ENCODE data around the gene SDC1.

Gene SDC1

GRCh38 chr2:20188201-20188600 lies 36.7 kb downstream of the SDC1 start:
- no peak overlapping the region for H3K4me3 ChIP-seq (ENCODE audit: low read depth, low read length)
- no peak for TF ChIP-seq POLR2A (IDR thresholded peaks at IDR 0.05; ENCODE audit: extremely low read depth, insufficient read length)
- TF ChIP-seq CTCF (IDR thresholded peaks at IDR 0.05; ENCODE audit: low read depth, low read length): no peak
- TF ChIP-seq MAX (IDR thresholded peaks at IDR 0.05; ENCODE audit: low read depth, low read length): no peak
- TF ChIP-seq MYC (IDR thresholded peaks at IDR 0.05; ENCODE audit: low read depth, low read length): no peak
- DNase-seq (ENCODE audit: low read depth): no peak

- DNase-seq (ENCODE audit: low read depth): peak; percentile 78
- TF ChIP-seq CTCF (IDR thresholded peaks at IDR 0.05; ENCODE audit: low read depth, low read length): peak; percentile 4
- TF ChIP-seq MAX (IDR thresholded peaks at IDR 0.05; ENCODE audit: low read depth, low read length): no peak
- TF ChIP-seq POLR2A (IDR thresholded peaks at IDR 0.05; ENCODE audit: extremely low read depth, insufficient read length): no peak
- TF ChIP-seq MYC (IDR thresholded peaks at IDR 0.05; ENCODE audit: low read depth, low read length): no peak
- H3K4me3 ChIP-seq (ENCODE audit: low read depth, low read length): no peak overlapping the region
Measured at GRCh38 chr2:20187331-20187730, 37.6 kb downstream of the SDC1 start.

GRCh38 chr2:20186855-20187187 lies 38.1 kb downstream of the SDC1 start:
- no peak overlapping the region for H3K4me3 ChIP-seq (ENCODE audit: low read depth, low read length)
- DNase-seq (ENCODE audit: low read depth): no peak
- TF ChIP-seq MYC (IDR thresholded peaks at IDR 0.05; ENCODE audit: low read depth, low read length) (no peak), MAX (IDR thresholded peaks at IDR 0.05; ENCODE audit: low read depth, low read length) (no peak), POLR2A (IDR thresholded peaks at IDR 0.05; ENCODE audit: extremely low read depth, insufficient read length) (no peak), CTCF (IDR thresholded peaks at IDR 0.05; ENCODE audit: low read depth, low read length) (no peak)

GRCh38 chr2:20186078-20186854 lies 38.7 kb downstream of the SDC1 start:
- H3K4me3 ChIP-seq (ENCODE audit: low read depth, low read length): peak overlapping the region; percentile 36
- DNase-seq (ENCODE audit: low read depth): peak; percentile 94
- TF ChIP-seq MAX (IDR thresholded peaks at IDR 0.05; ENCODE audit: low read depth, low read length) (no peak), MYC (IDR thresholded peaks at IDR 0.05; ENCODE audit: low read depth, low read length) (no peak), CTCF (IDR thresholded peaks at IDR 0.05; ENCODE audit: low read depth, low read length) (no peak), POLR2A (IDR thresholded peaks at IDR 0.05; ENCODE audit: extremely low read depth, insufficient read length) (peak; percentile 31)

GRCh38 chr2:20185176-20186022 lies 39.5 kb downstream of the SDC1 start:
- DNase-seq (ENCODE audit: low read depth): peak; percentile 91
- no peak overlapping the region for H3K4me3 ChIP-seq (ENCODE audit: low read depth, low read length)
- TF ChIP-seq MAX (IDR thresholded peaks at IDR 0.05; ENCODE audit: low read depth, low read length) (peak; percentile 30; the same call in 1 of the 2 replicates), POLR2A (IDR thresholded peaks at IDR 0.05; ENCODE audit: extremely low read depth, insufficient read length) (no peak), MYC (IDR thresholded peaks at IDR 0.05; ENCODE audit: low read depth, low read length) (peak; percentile 18; the same call in 1 of the 2 replicates), CTCF (IDR thresholded peaks at IDR 0.05; ENCODE audit: low read depth, low read length) (no peak)

Measured in NB4 (cell line).